ENCODE data around the gene CREBBP.

Gene CREBBP

GRCh38 chr16:3849751-3850543 lies 30.6 kb downstream of the CREBBP start:
- Histone ChIP-seq H3K27ac (no peak overlapping the region), H2AFZ (ENCODE audit: low read depth) (no peak overlapping the region), H3K4me1 (ENCODE audit: low read depth, poor library complexity, severe bottlenecking) (peaks cover 6% of the 10 kb centered on the region), H4K20me1 (ENCODE audit: insufficient read depth) (peaks cover 46% of the 10 kb centered on the region), H3K4me3 (IDR thresholded peaks at IDR 0.05; ENCODE audit: insufficient read depth, low read depth, low read length) (no peak overlapping the region), H3K9ac (no peak overlapping the region), H3K79me2 (ENCODE audit: insufficient read depth, low read depth) (peaks cover 80% of the 10 kb centered on the region), H3K4me2 (no peak overlapping the region), H3K27me3 (ENCODE audit: insufficient read depth, low read depth) (no peaks in the 10 kb centered on the region), H3K36me3 (ENCODE audit: insufficient read depth) (peaks cover 3% of the 10 kb centered on the region; the same call in 1 of the 2 replicates)
- TF ChIP-seq CTCF (conservative IDR thresholded peaks at IDR 0.05; ENCODE audit: low read depth, low read length): no peak

GRCh38 chr16:3846595-3847091 lies 33.9 kb downstream of the CREBBP start:
- no peak overlapping the region for H3K4me2 ChIP-seq
- H3K36me3 ChIP-seq (ENCODE audit: insufficient read depth): peaks cover 3% of the 10 kb centered on the region; the same call in 1 of the 2 replicates

GRCh38 chr16:3846087-3846486 lies 34.4 kb downstream of the CREBBP start:
- Histone ChIP-seq H4K20me1 (ENCODE audit: insufficient read depth) (peaks cover 31% of the 10 kb centered on the region), H3K4me3 (IDR thresholded peaks at IDR 0.05; ENCODE audit: insufficient read depth, low read depth, low read length) (no peak overlapping the region), H3K9ac (no peak overlapping the region), H3K27ac (no peak overlapping the region), H2AFZ (ENCODE audit: low read depth) (no peak overlapping the region), H3K36me3 (ENCODE audit: insufficient read depth) (peaks cover 3% of the 10 kb centered on the region; the same call in 1 of the 2 replicates), H3K4me1 (ENCODE audit: low read depth, poor library complexity, severe bottlenecking) (peaks cover 21% of the 10 kb centered on the region), H3K27me3 (ENCODE audit: insufficient read depth, low read depth) (no peaks in the 10 kb centered on the region), H3K4me2 (no peak overlapping the region), H3K79me2 (ENCODE audit: insufficient read depth, low read depth) (peaks cover 86% of the 10 kb centered on the region)
- TF ChIP-seq CTCF (conservative IDR thresholded peaks at IDR 0.05; ENCODE audit: low read depth, low read length): no peak

More at GRCh38 chr16:3846595-3847091, 33.9 kb downstream of the CREBBP start:
- H3K9ac ChIP-seq: no peak overlapping the region
- H4K20me1 ChIP-seq (ENCODE audit: insufficient read depth): peaks cover 26% of the 10 kb centered on the region
- peaks cover 18% of the 10 kb centered on the region for H3K4me1 ChIP-seq (ENCODE audit: low read depth, poor library complexity, severe bottlenecking)
- no peak overlapping the region for H2AFZ ChIP-seq (ENCODE audit: low read depth)
- peaks cover 80% of the 10 kb centered on the region for H3K79me2 ChIP-seq (ENCODE audit: insufficient read depth, low read depth)
- no peak overlapping the region for H3K4me3 ChIP-seq (IDR thresholded peaks at IDR 0.05; ENCODE audit: insufficient read depth, low read depth, low read length)
- no peaks in the 10 kb centered on the region for H3K27me3 ChIP-seq (ENCODE audit: insufficient read depth, low read depth)
- H3K27ac ChIP-seq: no peak overlapping the region
- no peak for TF ChIP-seq CTCF (conservative IDR thresholded peaks at IDR 0.05; ENCODE audit: low read depth, low read length)

GRCh38 chr16:3842994-3843393 lies 37.5 kb downstream of the CREBBP start:
- Histone ChIP-seq H2AFZ (ENCODE audit: low read depth) (no peak overlapping the region), H3K36me3 (ENCODE audit: insufficient read depth) (no peaks in the 10 kb centered on the region), H3K79me2 (ENCODE audit: insufficient read depth, low read depth) (peaks cover 94% of the 10 kb centered on the region), H3K27ac (no peak overlapping the region), H3K4me1 (ENCODE audit: low read depth, poor library complexity, severe bottlenecking) (peaks cover 21% of the 10 kb centered on the region), H4K20me1 (ENCODE audit: insufficient read depth) (peaks cover 45% of the 10 kb centered on the region), H3K4me3 (IDR thresholded peaks at IDR 0.05; ENCODE audit: insufficient read depth, low read depth, low read length) (no peak overlapping the region), H3K9ac (no peak overlapping the region), H3K27me3 (ENCODE audit: insufficient read depth, low read depth) (no peaks in the 10 kb centered on the region), H3K4me2 (no peak overlapping the region)
- no peak for TF ChIP-seq CTCF (conservative IDR thresholded peaks at IDR 0.05; ENCODE audit: low read depth, low read length)
